OCI-LY3 (cell line): ENCODE results near the gene CENPL.
"Not testable (repeated sequence)": the region's sequence is repeated elsewhere in the genome, so short reads cannot be mapped to it uniquely, and the experiment has no call there.

ENCODE experiments used
- EZH2phosphoT487 ChIP-seq: fragments of 200-600 bp; shearing (Covaris generic); IDR thresholded peaks from 2 replicates; pipeline ENCODE4 v1.6.1; 2018; ENCODE audit warnings: antibody characterized with exemption, mixed run types, low read depth
- TF ChIP-seq, protein P1 (sequence below): fragments of 200-600, 300-600 bp; sonication (generic); IDR thresholded peaks from 2 replicates; pipeline ENCODE4 v1.5.1; 2014; ENCODE audit warnings: antibody characterized with exemption, low read length, low read depth

DNA sequence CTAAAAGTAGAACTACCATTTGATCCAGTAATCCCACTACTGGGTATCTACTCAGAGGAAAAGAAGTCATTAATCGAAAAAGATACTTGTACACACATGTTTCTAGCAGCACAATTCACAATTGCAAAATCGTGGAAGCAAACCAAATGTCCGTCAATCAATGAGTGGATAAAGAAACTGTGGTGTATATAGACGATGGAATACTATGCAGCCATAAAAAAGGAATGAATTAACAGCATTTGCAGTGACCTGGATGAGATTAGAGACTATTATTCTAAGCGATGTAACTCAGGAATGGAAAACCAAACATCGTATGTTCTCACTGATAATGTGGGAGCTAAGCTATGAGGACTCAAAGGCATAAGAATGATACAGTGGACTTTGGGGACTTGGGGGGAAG lies 60.4 kb downstream of the CENPL start:
- TF ChIP-seq, protein P1, sequence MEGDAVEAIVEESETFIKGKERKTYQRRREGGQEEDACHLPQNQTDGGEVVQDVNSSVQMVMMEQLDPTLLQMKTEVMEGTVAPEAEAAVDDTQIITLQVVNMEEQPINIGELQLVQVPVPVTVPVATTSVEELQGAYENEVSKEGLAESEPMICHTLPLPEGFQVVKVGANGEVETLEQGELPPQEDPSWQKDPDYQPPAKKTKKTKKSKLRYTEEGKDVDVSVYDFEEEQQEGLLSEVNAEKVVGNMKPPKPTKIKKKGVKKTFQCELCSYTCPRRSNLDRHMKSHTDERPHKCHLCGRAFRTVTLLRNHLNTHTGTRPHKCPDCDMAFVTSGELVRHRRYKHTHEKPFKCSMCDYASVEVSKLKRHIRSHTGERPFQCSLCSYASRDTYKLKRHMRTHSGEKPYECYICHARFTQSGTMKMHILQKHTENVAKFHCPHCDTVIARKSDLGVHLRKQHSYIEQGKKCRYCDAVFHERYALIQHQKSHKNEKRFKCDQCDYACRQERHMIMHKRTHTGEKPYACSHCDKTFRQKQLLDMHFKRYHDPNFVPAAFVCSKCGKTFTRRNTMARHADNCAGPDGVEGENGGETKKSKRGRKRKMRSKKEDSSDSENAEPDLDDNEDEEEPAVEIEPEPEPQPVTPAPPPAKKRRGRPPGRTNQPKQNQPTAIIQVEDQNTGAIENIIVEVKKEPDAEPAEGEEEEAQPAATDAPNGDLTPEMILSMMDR = not testable (repeated sequence)
- not testable (repeated sequence) for TF ChIP-seq EZH2phosphoT487
